Hematopoietic multipotent progenitor cell treated with erythropoietin and hydrocortisone succinate and interleukin-3 and kit ligand, for 6 days (in vitro differentiated cells): Measurements from ENCODE around the gene ARMC5.
"Not testable (repeated sequence)": the region's sequence is repeated elsewhere in the genome, so short reads cannot be mapped to it uniquely, and the experiment has no call there.

Experiments used
- DNase-seq: peaks from one replicate; pipeline ENCODE4 v3.0.0-alpha.2; 2015

Gene ARMC5

GRCh38 chr16:31435341-31436220, 23.7 kb upstream of the ARMC5 start:
- no peak for DNase-seq

GRCh38 chr16:31436221-31437045, 22.9 kb upstream of the ARMC5 start:
- no peak for DNase-seq

GRCh38 chr16:31438414-31438813, 20.9 kb upstream of the ARMC5 start:
- no peak for DNase-seq

- DNase-seq = not testable (repeated sequence)
These were observed 20.3 kb upstream of the ARMC5 start for GRCh38 chr16:31439023-31439422.

GRCh38 chr16:31439519-31439918, 19.8 kb upstream of the ARMC5 start:
- no peak for DNase-seq

- DNase-seq = no peak
These were observed 18.7 kb upstream of the ARMC5 start for GRCh38 chr16:31440516-31441184.

GRCh38 chr16:31441956-31442355, 17.3 kb upstream of the ARMC5 start:
- DNase-seq = no peak

GRCh38 chr16:31445931-31446330, 13.4 kb upstream of the ARMC5 start:
- not testable (repeated sequence) for DNase-seq

- no peak for DNase-seq
These were observed 8.1 kb upstream of the ARMC5 start for GRCh38 chr16:31451201-31451600.

- DNase-seq = peak; percentile 77
These were observed 7.5 kb upstream of the ARMC5 start for GRCh38 chr16:31451681-31452351.

- peak; percentile 51 for DNase-seq
These were observed 6.6 kb upstream of the ARMC5 start for GRCh38 chr16:31452631-31453106.

- peak; percentile 79 for DNase-seq
These were observed 5.8 kb upstream of the ARMC5 start for GRCh38 chr16:31453255-31454204.

GRCh38 chr16:31455601-31456314, 3.5 kb upstream of the ARMC5 start:
- peak; percentile 73 for DNase-seq

- no peak for DNase-seq
These were observed 2.3 kb upstream of the ARMC5 start for GRCh38 chr16:31456988-31457360.

GRCh38 chr16:31458073-31458843, 1.0 kb upstream of the ARMC5 start:
- DNase-seq = peak; percentile 80

- peak; percentile 100 for DNase-seq
These were observed 633 bp downstream of the ARMC5 start for GRCh38 chr16:31459687-31460581.

- DNase-seq = peak; percentile 86
These were observed 1.3 kb downstream of the ARMC5 start for GRCh38 chr16:31460582-31461002.

- DNase-seq = no peak
These were observed 2.1 kb downstream of the ARMC5 start for GRCh38 chr16:31461201-31461920.
